LNCaP clone FGC (cell line): Measurements from ENCODE around the gene XRCC5.

Experiments used
- DNase-seq: peaks from one replicate; pipeline ENCODE4 v3.0.0-alpha.2; 2011; ENCODE audit warnings: low read depth
- H3K4me3 ChIP-seq: 2 replicates; pipeline ENCODE4 v1.5.1; 2011; ENCODE audit warnings: mild to moderate bottlenecking, low read depth, low read length, control low read depth
- TF ChIP-seq, protein P1 (sequence below): IDR thresholded peaks from 2 replicates; pipeline ENCODE4 v1.5.1; 2012; ENCODE audit warnings: mild to moderate bottlenecking; ENCODE audit not compliant: control insufficient read depth, insufficient read depth; ENCODE audit errors: extremely low read depth

The XRCC5 gene

DNA sequence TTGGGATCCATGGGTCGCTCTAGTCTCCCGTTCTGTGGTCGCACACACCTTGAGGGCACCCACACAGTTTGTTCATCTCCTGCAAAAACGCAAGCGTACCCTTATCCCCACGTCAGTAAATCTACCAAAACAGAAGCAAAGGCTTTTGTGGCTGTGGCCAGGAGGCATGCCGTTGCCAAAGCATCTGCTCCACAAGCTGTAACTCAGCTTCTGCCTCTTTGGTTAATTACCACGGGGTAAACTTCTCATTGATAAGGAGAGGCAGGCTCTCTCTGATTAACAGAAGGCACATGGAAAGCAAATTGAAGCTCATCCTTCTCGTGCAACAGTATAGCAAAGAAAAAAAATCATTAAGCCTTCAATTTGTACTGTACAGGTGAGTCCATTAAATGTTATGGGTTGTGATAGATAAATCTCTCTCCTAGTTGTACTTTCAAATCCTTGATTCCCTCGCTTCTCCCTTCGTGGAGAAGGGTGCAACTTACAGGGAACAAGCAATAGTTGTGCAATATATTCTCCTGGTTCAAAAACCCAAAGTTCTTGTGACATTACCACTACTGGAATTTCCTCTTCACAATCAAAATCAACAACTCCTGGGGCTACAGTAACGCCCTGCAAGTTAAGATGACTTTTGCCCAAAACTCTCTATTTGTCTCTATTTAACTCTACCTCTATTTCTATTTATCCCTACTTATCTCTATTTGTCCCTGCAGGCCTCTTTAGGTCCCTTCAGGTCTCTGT, 37.9 kb upstream of the XRCC5 start:
- no peak for DNase-seq
- TF ChIP-seq, protein P1, sequence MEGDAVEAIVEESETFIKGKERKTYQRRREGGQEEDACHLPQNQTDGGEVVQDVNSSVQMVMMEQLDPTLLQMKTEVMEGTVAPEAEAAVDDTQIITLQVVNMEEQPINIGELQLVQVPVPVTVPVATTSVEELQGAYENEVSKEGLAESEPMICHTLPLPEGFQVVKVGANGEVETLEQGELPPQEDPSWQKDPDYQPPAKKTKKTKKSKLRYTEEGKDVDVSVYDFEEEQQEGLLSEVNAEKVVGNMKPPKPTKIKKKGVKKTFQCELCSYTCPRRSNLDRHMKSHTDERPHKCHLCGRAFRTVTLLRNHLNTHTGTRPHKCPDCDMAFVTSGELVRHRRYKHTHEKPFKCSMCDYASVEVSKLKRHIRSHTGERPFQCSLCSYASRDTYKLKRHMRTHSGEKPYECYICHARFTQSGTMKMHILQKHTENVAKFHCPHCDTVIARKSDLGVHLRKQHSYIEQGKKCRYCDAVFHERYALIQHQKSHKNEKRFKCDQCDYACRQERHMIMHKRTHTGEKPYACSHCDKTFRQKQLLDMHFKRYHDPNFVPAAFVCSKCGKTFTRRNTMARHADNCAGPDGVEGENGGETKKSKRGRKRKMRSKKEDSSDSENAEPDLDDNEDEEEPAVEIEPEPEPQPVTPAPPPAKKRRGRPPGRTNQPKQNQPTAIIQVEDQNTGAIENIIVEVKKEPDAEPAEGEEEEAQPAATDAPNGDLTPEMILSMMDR: no peak
- no peak overlapping the region for H3K4me3 ChIP-seq

DNA sequence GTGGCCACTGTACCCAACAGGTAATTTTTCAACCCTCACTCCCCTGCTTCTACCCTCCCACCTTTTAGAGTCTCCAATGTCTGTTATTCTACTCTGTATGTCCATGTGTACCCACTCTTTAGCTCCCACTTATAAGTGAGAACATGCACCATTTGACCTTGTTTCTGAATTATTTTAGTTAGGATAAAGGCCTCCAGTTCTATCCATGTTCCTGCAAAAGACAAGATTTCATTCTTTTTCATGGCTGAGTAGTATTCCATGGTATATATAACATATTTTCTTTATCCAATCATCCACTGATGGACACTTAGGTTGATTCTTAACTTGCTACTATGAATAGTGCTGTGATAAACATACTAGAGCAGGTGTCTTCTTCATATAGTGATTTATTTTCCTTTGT, 36.7 kb upstream of the XRCC5 start:
- no peak for DNase-seq
- TF ChIP-seq, protein P1: no peak
- H3K4me3 ChIP-seq: no peak overlapping the region

DNA sequence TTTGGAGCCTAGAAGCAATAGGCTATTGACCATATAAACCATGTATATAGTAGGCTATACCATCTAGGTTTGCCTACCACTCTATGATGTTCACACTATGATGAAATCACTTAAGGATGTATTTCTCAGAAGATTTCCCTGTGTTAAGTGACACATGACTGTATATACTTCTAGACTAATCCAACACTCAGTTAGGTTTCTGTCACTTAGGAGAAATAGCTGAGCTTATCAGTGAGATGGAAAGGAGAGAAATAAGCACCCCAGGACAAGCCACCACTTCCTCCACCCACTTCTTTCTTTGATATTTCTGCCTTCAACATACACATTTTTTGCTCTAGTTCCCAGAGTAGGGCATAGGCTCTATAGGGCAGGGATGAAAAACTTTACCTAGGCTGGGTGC, 35.4 kb upstream of the XRCC5 start:
- no peak overlapping the region for H3K4me3 ChIP-seq
- DNase-seq: no peak
- TF ChIP-seq, protein P1: no peak

DNA sequence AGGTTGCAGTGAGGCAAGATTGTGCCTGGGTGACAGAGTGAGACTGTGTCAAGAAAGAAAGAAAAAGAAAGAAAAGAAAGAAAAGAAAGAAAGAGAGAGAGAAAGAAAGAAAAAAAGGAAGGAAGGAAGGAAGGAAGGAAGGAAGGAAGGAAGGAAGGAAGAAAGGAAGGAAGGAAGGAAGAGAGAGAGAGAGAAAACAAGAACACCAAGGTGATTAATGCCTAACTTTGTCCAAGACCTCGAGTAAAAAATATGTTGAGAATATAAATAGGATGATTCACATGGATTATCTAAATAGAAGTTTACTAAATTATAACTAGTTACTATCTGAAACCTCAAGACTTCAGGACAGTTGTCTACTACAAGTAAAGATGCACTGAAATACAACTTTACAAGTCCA, 34.8 kb upstream of the XRCC5 start:
- TF ChIP-seq, protein P1: no peak
- H3K4me3 ChIP-seq: no peak overlapping the region
- no peak for DNase-seq

DNA sequence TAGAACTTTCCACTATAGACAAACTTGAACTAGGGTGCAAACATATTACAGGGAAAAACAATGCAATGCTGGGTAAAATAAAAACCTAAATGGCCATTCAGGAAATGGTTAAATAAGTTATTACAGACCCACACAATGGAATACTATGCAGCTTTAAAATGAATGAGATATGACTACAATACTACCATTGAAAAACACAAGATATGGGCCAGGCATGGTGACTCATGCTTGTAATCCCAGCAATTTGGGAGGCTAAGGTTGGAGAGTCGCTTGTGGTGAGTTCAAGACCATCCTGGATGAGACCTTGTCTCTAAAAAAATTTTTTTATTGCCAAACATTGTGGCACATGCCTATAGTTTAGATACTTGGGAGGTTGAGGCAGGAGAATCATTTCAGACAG, 34.4 kb upstream of the XRCC5 start:
- TF ChIP-seq, protein P1: no peak
- no peak for DNase-seq
- no peak overlapping the region for H3K4me3 ChIP-seq

DNA sequence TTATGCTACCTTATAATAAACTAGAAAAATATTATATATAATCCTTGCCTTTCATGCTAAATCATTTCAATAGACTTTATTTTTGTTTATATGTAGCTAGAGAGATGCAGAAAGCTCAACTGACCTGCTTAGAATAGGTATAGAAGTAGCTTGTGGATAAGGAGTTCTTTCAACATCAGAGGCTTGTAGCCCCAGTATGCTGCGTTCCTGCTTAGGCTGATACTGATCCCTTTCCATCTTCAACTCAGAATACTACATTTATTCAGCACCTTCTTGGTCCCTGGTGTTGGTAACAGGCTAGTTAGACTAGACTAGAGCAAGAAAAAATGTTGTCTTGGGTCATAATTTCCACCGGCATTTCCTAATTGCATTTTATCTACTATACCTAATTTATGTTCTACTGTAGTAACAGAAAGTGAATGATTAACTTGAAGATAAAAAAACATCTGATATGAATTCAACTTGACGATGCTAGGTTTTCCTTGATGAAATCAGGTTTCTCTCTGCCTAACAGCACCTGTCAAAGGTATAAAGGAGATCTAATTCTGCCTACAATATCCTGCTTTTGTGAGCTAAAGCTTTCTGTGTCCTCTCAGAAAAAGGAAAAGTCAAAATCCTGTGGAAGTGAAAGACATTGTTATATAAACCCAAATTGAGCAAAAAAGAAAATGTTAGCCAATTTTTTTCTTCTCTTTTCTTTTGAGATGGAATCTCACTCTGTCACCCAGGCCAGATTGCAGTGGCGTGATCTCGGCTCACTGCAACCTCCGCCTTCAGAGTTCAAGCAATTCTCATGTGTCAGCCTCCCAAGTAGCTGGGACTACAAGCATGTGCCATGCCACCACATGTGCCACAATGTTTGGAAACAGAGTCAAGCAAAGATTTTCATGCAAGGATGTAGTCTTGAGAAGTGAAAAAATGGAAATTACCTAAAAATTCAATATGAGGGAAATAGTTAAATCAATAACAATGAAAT, 33.4 kb upstream of the XRCC5 start:
- no peak overlapping the region for H3K4me3 ChIP-seq
- DNase-seq: no peak

More for the DNA sequence above, 33.4 kb upstream of the XRCC5 start:
- TF ChIP-seq, protein P1: no peak
